ENCODE data around the gene SIGLECL1.

Gene SIGLECL1

DNA sequence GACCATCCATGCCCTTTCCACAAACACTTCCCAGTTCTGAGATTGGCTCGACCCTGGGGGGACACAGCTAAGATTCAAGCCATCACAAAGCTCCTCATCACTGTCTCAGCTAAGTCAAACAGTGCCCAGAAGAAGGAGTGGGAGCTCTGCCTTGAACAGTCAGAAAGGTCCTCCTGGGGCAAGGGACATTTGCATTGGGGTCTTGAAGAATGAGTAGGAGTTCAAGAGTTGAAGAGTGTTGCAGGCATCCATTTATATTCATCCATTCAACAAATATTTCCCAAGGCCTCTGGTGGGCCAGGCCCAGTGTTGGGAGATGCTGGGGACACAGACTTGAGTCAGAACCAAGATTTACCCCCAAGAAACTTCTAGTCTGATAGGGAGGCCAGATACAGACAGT, 67.1 kb downstream of the SIGLECL1 start:
- no peaks in the 10 kb centered on the region for H3K4me1 ChIP-seq (ENCODE audit: insufficient read depth, low read length, poor library complexity, severe bottlenecking)
- H2AFZ ChIP-seq (ENCODE audit: low read length): no peak overlapping the region
- no peaks in the 10 kb centered on the region for H3K27me3 ChIP-seq (ENCODE audit: insufficient read depth, low read length, poor library complexity, severe bottlenecking)
- no peak overlapping the region for H3K4me3 ChIP-seq (ENCODE audit: low read length, poor library complexity, severe bottlenecking)
- H3K36me3 ChIP-seq (ENCODE audit: insufficient read depth, low read length): no peaks in the 10 kb centered on the region
- H3K4me2 ChIP-seq (ENCODE audit: low read depth, low read length, poor library complexity, severe bottlenecking): no peak overlapping the region
- H3K9me2 ChIP-seq (replicated peaks; ENCODE audit: low read depth, low read length): no peaks in the 10 kb centered on the region
- H3K79me2 ChIP-seq (ENCODE audit: insufficient read depth, low read length): no peaks in the 10 kb centered on the region
- TF ChIP-seq CTCF (conservative IDR thresholded peaks at IDR 0.05; ENCODE audit: low read length) (no peak), EZH2phosphoT487 (IDR thresholded peaks at IDR 0.05; ENCODE audit: borderline replicate concordance) (no peak)
- no peaks in the 10 kb centered on the region for H3K9me3 ChIP-seq (ENCODE audit: insufficient read depth, low read depth, low read length)
- H3K9ac ChIP-seq (ENCODE audit: low read depth, low read length, poor library complexity, severe bottlenecking): no peak overlapping the region
- no peaks in the 10 kb centered on the region for H3F3A ChIP-seq (ENCODE audit: low read depth)
- H4K20me1 ChIP-seq (ENCODE audit: insufficient read depth, low read length, poor library complexity, severe bottlenecking): no peaks in the 10 kb centered on the region

Data from Loucy (cell line).